Stimulated activated CD8-positive, alpha-beta memory T cell treated with anti-CD3 and anti-CD28 coated beads, Interleukin-7, amount 100 ng/mL, for 4 hours (primary cell): Measurements from ENCODE around the gene ACTL10.

Source experiments
- DNase-seq, 2 donors: peaks; one replicate each; pipeline ENCODE4 v3.0.0-alpha.2; 2020; ENCODE audit warnings: low read depth in 2 of 2

ACTL10 gene

GRCh38 chr20:33676652-33677645, 10.2 kb downstream of the ACTL10 start:
- no peak for DNase-seq

GRCh38 chr20:33677991-33678702, 11.4 kb downstream of the ACTL10 start:
- no peak for DNase-seq

- DNase-seq, result peak in 1 of 2 donors; percentile 17
These were observed 13.2 kb downstream of the ACTL10 start for GRCh38 chr20:33679758-33680485.

- DNase-seq, result no peak
These were observed 13.9 kb downstream of the ACTL10 start for GRCh38 chr20:33680686-33681085.

- DNase-seq, result no peak
These were observed 14.5 kb downstream of the ACTL10 start for GRCh38 chr20:33681288-33681687.

GRCh38 chr20:33681728-33682353, 15.1 kb downstream of the ACTL10 start:
- no peak for DNase-seq

- no peak for DNase-seq
These were observed 18.0 kb downstream of the ACTL10 start for GRCh38 chr20:33684533-33685327.

- peak in 1 of 2 donors; percentile 26 for DNase-seq
These were observed 18.8 kb downstream of the ACTL10 start for GRCh38 chr20:33685328-33686099.

- DNase-seq, result peak; percentile 78 to 92
These were observed 19.6 kb downstream of the ACTL10 start, which contains the start of gene E2F1 for GRCh38 chr20:33686100-33686983. Gene E2F1, minus strand, starts transcription at chr20:33686385. Its CDS starts 121 bp downstream, at chr20:33686264.

GRCh38 chr20:33686984-33687366, 20.2 kb downstream of the ACTL10 start:
- no peak for DNase-seq

- no peak for DNase-seq
These were observed 20.7 kb downstream of the ACTL10 start for GRCh38 chr20:33687370-33687915.

GRCh38 chr20:33687993-33688937, 21.5 kb downstream of the ACTL10 start:
- DNase-seq, result no peak

- DNase-seq, result no peak
These were observed 22.2 kb downstream of the ACTL10 start for GRCh38 chr20:33688938-33689424.

GRCh38 chr20:33689493-33689892, 22.8 kb downstream of the ACTL10 start:
- DNase-seq, result no peak

GRCh38 chr20:33689973-33690372, 23.2 kb downstream of the ACTL10 start:
- peak; percentile 31 to 45 for DNase-seq

- no peak for DNase-seq
These were observed 26.5 kb downstream of the ACTL10 start for GRCh38 chr20:33693289-33693688.
